Spleen (tissue), 11 donors: ENCODE measurements around the gene NAPEPLD. TPM values are rescaled to one million over a fixed set of nuclear protein-coding genes. Genes with fewer than 3 reads are reported as not detected.
"Not testable (repeated sequence)": the region's sequence is repeated elsewhere in the genome, so short reads cannot be mapped to it uniquely, and the experiment has no call there.

Source experiments
- DNase-seq: peaks from one replicate; pipeline ENCODE4 v3.0.0-alpha.2; 2020
- H3K27ac ChIP-seq, 8 donors: fragments of 200-600 bp; sonication (generic) in 7 of 8; 1 replicate in 4 of 8; 2 replicates in 4 of 8; pipeline versions ENCODE4 v1.5.0 to v1.8.0; 2016 to 2021; ENCODE audit warnings: inconsistent platforms in 4 of 8, mild to moderate bottlenecking in 4 of 8, moderate library complexity in 1 of 8
- H3K27me3 ChIP-seq, 7 donors: fragments of 200-600 bp; sonication (generic) in 6 of 7; replicated peaks in 1 of 7; 1 replicate in 4 of 7; 2 replicates in 3 of 7; pipeline versions ENCODE4 v1.5.0 to v1.8.0; 2016 to 2021; ENCODE audit warnings: inconsistent platforms in 3 of 7, mild to moderate bottlenecking in 1 of 7
- H3K36me3 ChIP-seq, 6 donors: fragments of 200-600 bp; sonication (generic) in 5 of 6; 1 replicate in 4 of 6; 2 replicates in 2 of 6; pipeline versions ENCODE4 v1.5.0 to v1.8.0; 2016 to 2021; ENCODE audit warnings: inconsistent platforms in 2 of 6
- H3K4me1 ChIP-seq, 6 donors: fragments of 200-600 bp; sonication (generic) in 5 of 6; 1 replicate in 3 of 6; 2 replicates in 3 of 6; pipeline versions ENCODE4 v1.5.0 to v1.8.0; 2016 to 2021; ENCODE audit warnings: inconsistent platforms in 3 of 6
- H3K4me3 ChIP-seq, 8 donors: fragments of 200-600 bp; sonication (generic) in 7 of 8; 1 replicate in 4 of 8; 2 replicates in 4 of 8; pipeline versions ENCODE4 v1.5.0 to v1.8.0; 2016 to 2021; ENCODE audit warnings: inconsistent platforms in 4 of 8, mild to moderate bottlenecking in 4 of 8, moderate library complexity in 2 of 8
- H3K9me3 ChIP-seq, 8 donors: fragments of 200-600 bp; sonication (generic) in 7 of 8; 1 replicate in 4 of 8; 2 replicates in 4 of 8; pipeline versions ENCODE4 v1.5.0 to v1.8.0; 2016 to 2021; ENCODE audit warnings: inconsistent platforms in 4 of 8
- CTCF ChIP-seq, 11 experiments: fragments of 200-600 bp in 7 of 11; fragments of 450-650 bp in 4 of 11; sonication (generic) in 4 of 11; IDR thresholded peaks in 8 of 11; conservative IDR thresholded peaks in 3 of 11; 1 replicate in 7 of 11; 2 replicates in 4 of 11; pipeline versions ENCODE4 v1.4.0 to v1.8.0; 2016 to 2021; ENCODE audit warnings: antibody characterized with exemption in 11 of 11, inconsistent platforms in 4 of 11, mild to moderate bottlenecking in 1 of 11
- POLR2A ChIP-seq, 3 donors: fragments of 450-650 bp; IDR thresholded peaks; one replicate each; pipeline ENCODE4 v1.5.1; 2017; ENCODE audit warnings: antibody characterized with exemption in 3 of 3, mild to moderate bottlenecking in 1 of 3
- POLR2AphosphoS5 ChIP-seq, 3 donors: sonication (generic); formaldehyde crosslinking; IDR thresholded peaks; one replicate each; pipeline ENCODE4 v1.5.1; 2017; ENCODE audit warnings: antibody characterized with exemption in 3 of 3
- WGBS, 5 donors: extraction: QIAGEN DNeasy Blood & Tissue Kit in 3 of 5; methylation state at CpG; one replicate each; pipeline versions ENCODE4 v1.1.5 to v1.1.7; 2013 to 2018; 5-methylcytosine and 5-hydroxymethylcytosine counted together
- intact Hi-C: fragments of 100-400 bp; cut with DNase I; formaldehyde crosslinking; loops from one replicate; pipeline ENCODE4 v1.15.0; 2023; ENCODE audit warnings: low total_unique reads
- polyA plus RNA-seq, 3 donors: library from polyadenylated mRNA; stranded (reverse); fragments of 200-250 nt; gene quantifications; one replicate each; pipeline ENCODE4 v1.2.1, GENCODE V29; 2013
- total RNA-seq, 7 donors: library from RNA; depleted of rRNA in 3 of 7; stranded (reverse); fragments of >200 nt in 3 of 7; fragmentation: NEBNext Ultra II Directional in 4 of 7; extraction: Animal tissue kit (Norgen Biotek cat#: 25700) in 4 of 7; gene quantifications; one replicate each; pipeline versions ENCODE4 v1.1.0 to v1.2.1, GENCODE V29; 2016 to 2021
- donor health status: healthy with polysubstance abuse.
- donor health status: DM: no; HTN: no; CAD: no; lungs with moderate emphysema.
- donor health status: DM: no; HTN: no; CAD: no.
- donor health status: Bipolar disorder and iron deficiency.
- donor health status: healthy.
- donor health status: DM: no; HTN: no; CAD: no.
- donor health status: DM: yes; HTN: yes; CAD: no.

NAPEPLD gene
- total and polyA plus RNA-seq, 10 donors, result 3.5 to 40.4 (median 24.2) TPM

- intact Hi-C loops, result no loop called here
- H3K36me3 ChIP-seq, result no peaks in the 10 kb centered on the region
Observed at GRCh38 chr7:103059471-103059870, 89.4 kb downstream of the NAPEPLD start.

GRCh38 chr7:103058122-103058521, 90.8 kb downstream of the NAPEPLD start:
- DNase-seq, result no peak
- no peaks in the 10 kb centered on the region for H3K27me3 ChIP-seq
- intact Hi-C loops, result no loop called here

More at GRCh38 chr7:103059471-103059870, 89.4 kb downstream of the NAPEPLD start:
- H3K4me1 ChIP-seq, result no peaks in the 10 kb centered on the region
- DNase-seq, result no peak
- 62 to 82% (median 75%) methylated on average over 2 of the region's 2 CpGs for WGBS, 5 donors
- H3K9me3 ChIP-seq, result no peaks in the 10 kb centered on the region
- TF ChIP-seq POLR2A (IDR thresholded peaks at IDR 0.05) (no peak), POLR2AphosphoS5 (IDR thresholded peaks at IDR 0.05) (no peak), CTCF (IDR thresholded peaks at IDR 0.05 in 8 of 11, conservative IDR thresholded peaks at IDR 0.05 in 3 of 11) (no peak)
- H3K4me3 ChIP-seq, result no peak overlapping the region
- no peak overlapping the region for H3K27ac ChIP-seq
- H3K27me3 ChIP-seq, result no peaks in the 10 kb centered on the region

GRCh38 chr7:103056006-103056405, 92.9 kb downstream of the NAPEPLD start:
- H3K36me3 ChIP-seq, H3K27ac ChIP-seq, H3K4me1 ChIP-seq, H3K4me3 ChIP-seq, DNase-seq, H3K9me3 ChIP-seq, H3K27me3 ChIP-seq, intact Hi-C loops: not testable (repeated sequence)
- WGBS, 5 donors, result 83 to 97% (median 88%) methylated on average over 1 of the region's 1 CpG

More at GRCh38 chr7:103058122-103058521, 90.8 kb downstream of the NAPEPLD start:
- Histone ChIP-seq H3K27ac (no peak overlapping the region), H3K36me3 (no peaks in the 10 kb centered on the region), H3K9me3 (no peaks in the 10 kb centered on the region), H3K4me3 (no peak overlapping the region), H3K4me1 (no peaks in the 10 kb centered on the region)
- TF ChIP-seq POLR2AphosphoS5 (IDR thresholded peaks at IDR 0.05) (no peak), POLR2A (IDR thresholded peaks at IDR 0.05) (no peak), CTCF (IDR thresholded peaks at IDR 0.05 in 8 of 11, conservative IDR thresholded peaks at IDR 0.05 in 3 of 11) (no peak)

GRCh38 chr7:103051519-103051918, 97.4 kb downstream of the NAPEPLD start:
- Histone ChIP-seq H3K4me3 (no peak overlapping the region), H3K27me3 (no peaks in the 10 kb centered on the region), H3K9me3 (peaks cover 0 to 27% (median 12%) of the 10 kb centered on the region in 8 donors), H3K4me1 (no peaks in the 10 kb centered on the region), H3K27ac (no peak overlapping the region), H3K36me3 (no peaks in the 10 kb centered on the region)
- TF ChIP-seq POLR2A (IDR thresholded peaks at IDR 0.05), result no peak
- TF ChIP-seq CTCF (IDR thresholded peaks at IDR 0.05 in 8 of 11, conservative IDR thresholded peaks at IDR 0.05 in 3 of 11), result no peak
- TF ChIP-seq POLR2AphosphoS5 (IDR thresholded peaks at IDR 0.05), result no peak
- 85 to 96% (median 95%) methylated on average over 6 of the region's 6 CpGs for WGBS, 5 donors
- no peak for DNase-seq
- intact Hi-C loops, result no loop called here

Other genes starting within 250 kb of the NAPEPLD start
- gene LRRC17, start 236.1 kb downstream of the NAPEPLD start, total RNA-seq, result 1 to 10 TPM in 5 of 7 donors, under 1 TPM in 2; 0.54 to 3.1 (median 2.2) TPM
- gene LRRC17, start 236.1 kb downstream of the NAPEPLD start, polyA plus RNA-seq, result under 1 TPM; 0.70 to 1.00 (median 0.90) TPM
- gene FBXL13, start 74.3 kb downstream of the NAPEPLD start, total RNA-seq, result 1 to 10 TPM; 1.6 to 6.6 (median 2.7) TPM
- under 1 TPM; 0.09 to 0.20 (median 0.16) TPM for gene FBXL13, start 74.3 kb downstream of the NAPEPLD start, polyA plus RNA-seq
- gene ARMC10, start 74.0 kb downstream of the NAPEPLD start, total RNA-seq, result 10 to 100 TPM; 24.3 to 29.8 (median 27.3) TPM
- gene ARMC10, start 74.0 kb downstream of the NAPEPLD start, polyA plus RNA-seq, result 10 to 100 TPM; 11.7 to 21.0 (median 17.2) TPM
- 10 to 100 TPM; 46.5 to 58.5 (median 48.9) TPM for gene PMPCB, start 148.3 kb upstream of the NAPEPLD start, total RNA-seq
- 10 to 100 TPM; 42.3 to 54.5 (median 49.2) TPM for gene PMPCB, start 148.3 kb upstream of the NAPEPLD start, polyA plus RNA-seq
- 10 to 100 TPM; 17.3 to 31.2 (median 23.9) TPM for gene DNAJC2, start 195.7 kb upstream of the NAPEPLD start, total RNA-seq
- gene DNAJC2, start 195.7 kb upstream of the NAPEPLD start, polyA plus RNA-seq, result 10 to 100 TPM; 20.4 to 31.7 (median 25.2) TPM
- 100 to 1,000 TPM in 2 of 7 donors, 10 to 100 TPM in 5; 62.6 to 102 (median 87.4) TPM for gene PSMC2, start 198.5 kb upstream of the NAPEPLD start, total RNA-seq
- 10 to 100 TPM; 72.2 to 97.1 (median 77.4) TPM for gene PSMC2, start 198.5 kb upstream of the NAPEPLD start, polyA plus RNA-seq